H9 (cell line): Measurements from ENCODE around the gene CAND2. TPM values are rescaled to one million over a fixed set of nuclear protein-coding genes. Genes with fewer than 3 reads are reported as not detected.

Experiments used
- DNase-seq: peaks from one replicate; pipeline ENCODE4 v3.0.0-alpha.2; 2017
- H2AFZ ChIP-seq: one replicate; pipeline ENCODE4 v1.6.1; 2013; ENCODE audit warnings: mild to moderate bottlenecking, low read length, control low read depth, moderate library complexity
- H2AK5ac ChIP-seq: 2 replicates; pipeline ENCODE4 v1.6.1; 2013; ENCODE audit warnings: low read length, control low read depth, mixed read lengths; ENCODE audit not compliant: insufficient read length
- H2BK120ac ChIP-seq: one replicate; pipeline ENCODE4 v1.6.1; 2013; ENCODE audit warnings: low read depth, mild to moderate bottlenecking, low read length, control low read depth, inconsistent platforms; ENCODE audit not compliant: poor library complexity, severe bottlenecking
- H2BK12ac ChIP-seq: 2 replicates; pipeline ENCODE4 v1.6.1; 2013; ENCODE audit warnings: low read length, control low read depth, mixed read lengths, low read depth; ENCODE audit not compliant: insufficient read length
- H2BK15ac ChIP-seq: 2 replicates; pipeline ENCODE4 v1.6.1; 2013; ENCODE audit warnings: low read depth, low read length, control low read depth
- H2BK20ac ChIP-seq: one replicate; pipeline ENCODE4 v1.6.1; 2013; ENCODE audit warnings: low read depth, mild to moderate bottlenecking, low read length, control low read depth, inconsistent platforms; ENCODE audit not compliant: poor library complexity, severe bottlenecking
- H2BK5ac ChIP-seq: 2 replicates; pipeline ENCODE4 v1.6.1; 2013; ENCODE audit warnings: low read length, control low read depth, mixed read lengths; ENCODE audit not compliant: insufficient read length
- H3K14ac ChIP-seq: 2 replicates; pipeline ENCODE4 v1.6.1; 2013; ENCODE audit warnings: low read length, control low read depth; ENCODE audit not compliant: insufficient read depth
- H3K18ac ChIP-seq: 2 replicates; pipeline ENCODE4 v1.6.1; 2013; ENCODE audit warnings: low read depth, mild to moderate bottlenecking, mixed read lengths, low read length, control low read depth; ENCODE audit not compliant: insufficient read length
- H3K23ac ChIP-seq: 2 replicates; pipeline ENCODE4 v1.6.1; 2013; ENCODE audit warnings: low read length, control low read depth, mixed read lengths, low read depth; ENCODE audit not compliant: insufficient read length
- H3K23me2 ChIP-seq: 2 replicates; pipeline ENCODE4 v1.6.1; 2013; ENCODE audit warnings: low read depth, mild to moderate bottlenecking, mixed read lengths, low read length, control low read depth; ENCODE audit not compliant: insufficient read length, poor library complexity, severe bottlenecking
- H3K27ac ChIP-seq: 2 replicates; pipeline ENCODE4 v1.5.1; 2013; ENCODE audit warnings: low read length, control low read depth, mixed read lengths, low read depth; ENCODE audit not compliant: insufficient read length
- H3K27me3 ChIP-seq: 2 replicates; pipeline ENCODE4 v1.6.1; 2013; ENCODE audit warnings: low read length, control low read depth, inconsistent platforms; ENCODE audit not compliant: insufficient read depth
- H3K4ac ChIP-seq: 2 replicates; pipeline ENCODE4 v1.6.1; 2013; ENCODE audit warnings: low read depth, mild to moderate bottlenecking, control low read depth, inconsistent platforms, low read length, moderate library complexity
- H3K4me1 ChIP-seq: 2 replicates; pipeline ENCODE4 v1.6.1; 2013; ENCODE audit warnings: low read length, control low read depth, inconsistent platforms; ENCODE audit not compliant: insufficient read depth
- H3K4me2 ChIP-seq: 2 replicates; pipeline ENCODE4 v1.6.1; 2013; ENCODE audit warnings: low read length, control low read depth, mixed read lengths; ENCODE audit not compliant: insufficient read length, insufficient read depth
- H3K56ac ChIP-seq: 2 replicates; pipeline ENCODE4 v1.6.1; 2013; ENCODE audit warnings: low read depth, mild to moderate bottlenecking, mixed read lengths, low read length, control low read depth; ENCODE audit not compliant: insufficient read length
- H3K79me1 ChIP-seq: 2 replicates; pipeline ENCODE4 v1.6.1; 2013; ENCODE audit warnings: low read depth, mild to moderate bottlenecking, moderate library complexity, low read length, control low read depth, inconsistent platforms; ENCODE audit not compliant: insufficient read depth, poor library complexity, severe bottlenecking
- H3K79me2 ChIP-seq: 2 replicates; pipeline ENCODE4 v1.6.1; 2013; ENCODE audit warnings: low read length, control low read depth, inconsistent platforms; ENCODE audit not compliant: insufficient read depth
- H3K9ac ChIP-seq: 2 replicates; pipeline ENCODE4 v1.6.1; 2013; ENCODE audit warnings: low read length, control low read depth, mixed read lengths; ENCODE audit not compliant: insufficient read length; ENCODE audit errors: extremely low read depth
- H3K9me3 ChIP-seq: one replicate; pipeline ENCODE4 v1.6.1; 2013; ENCODE audit warnings: low read depth, low read length, inconsistent platforms; ENCODE audit not compliant: control insufficient read depth
- H3T11ph ChIP-seq: one replicate; pipeline ENCODE4 v1.6.1; 2013; ENCODE audit warnings: mild to moderate bottlenecking, low read length, control low read depth, inconsistent platforms
- H4K20me1 ChIP-seq: one replicate; pipeline ENCODE4 v1.6.1; 2013; ENCODE audit not compliant: control insufficient read depth, insufficient read length, insufficient read depth
- H4K5ac ChIP-seq: 2 replicates; pipeline ENCODE4 v1.6.1; 2013; ENCODE audit warnings: low read depth, mild to moderate bottlenecking, mixed read lengths, low read length, control low read depth; ENCODE audit not compliant: insufficient read length
- H4K8ac ChIP-seq: replicated peaks from 2 replicates; pipeline ENCODE4 v1.6.1; 2013; ENCODE audit warnings: low read length, control low read depth, mixed read lengths, low read depth; ENCODE audit not compliant: insufficient read length
- H4K91ac ChIP-seq: 2 replicates; pipeline ENCODE4 v1.6.1; 2013; ENCODE audit warnings: low read depth, mild to moderate bottlenecking, moderate library complexity, mixed read lengths, low read length, control low read depth; ENCODE audit not compliant: insufficient read length
- H3K27ac Mint-ChIP-seq, 3 experiments: 2 replicates in 2 of 3; 3 replicates in 1 of 3; pipeline ENCODE4 v1.8.0; 2020 to 2021; ENCODE audit warnings: mixed read lengths in 3 of 3, mild to moderate bottlenecking in 1 of 3, moderate library complexity in 1 of 3
- H3K27me3 Mint-ChIP-seq: 2 replicates; pipeline ENCODE4 v1.8.0; 2021; ENCODE audit warnings: low read depth, mild to moderate bottlenecking, moderate library complexity, mixed read lengths
- H3K36me3 Mint-ChIP-seq, 3 experiments: 2 replicates in 2 of 3; 3 replicates in 1 of 3; pipeline ENCODE4 v1.8.0; 2020 to 2021; ENCODE audit warnings: low read depth in 3 of 3, mixed read lengths in 3 of 3; ENCODE audit not compliant: insufficient read depth in 1 of 3
- H3K4me1 Mint-ChIP-seq, 2 experiments: 2 replicates each; pipeline ENCODE4 v1.8.0; 2020; ENCODE audit warnings: mixed read lengths in 2 of 2
- H3K4me3 Mint-ChIP-seq, 2 experiments: 2 replicates in 1 of 2; 3 replicates in 1 of 2; pipeline ENCODE4 v1.8.0; 2020 to 2021; ENCODE audit warnings: mild to moderate bottlenecking in 2 of 2, mixed read lengths in 2 of 2, moderate library complexity in 1 of 2
- H3K9me3 Mint-ChIP-seq, 2 experiments: 2 replicates in 1 of 2; 3 replicates in 1 of 2; pipeline ENCODE4 v1.8.0; 2020; ENCODE audit warnings: mild to moderate bottlenecking in 2 of 2, mixed read lengths in 2 of 2, moderate library complexity in 1 of 2
- CTCF ChIP-seq: fragments of 200-600 bp; sonication (generic); conservative IDR thresholded peaks from 3 replicates; pipeline ENCODE4 v1.8.0; 2021; ENCODE audit warnings: antibody characterized with exemption, mild to moderate bottlenecking
- WGBS: extraction: QIAGEN DNeasy Blood & Tissue Kit; methylation state at CpG from one replicate; pipeline ENCODE4 v1.1.7; 2013; ENCODE audit warnings: missing lambda C conversion rate, low lambda C conversion rate, mixed read lengths; ENCODE audit not compliant: insufficient read length; ENCODE audit errors: extremely low coverage; 5-methylcytosine and 5-hydroxymethylcytosine counted together
- total RNA-seq: library from RNA; stranded (reverse); gene quantifications from 2 replicates; pipeline ENCODE4 v1.2.1, GENCODE V29; 2021

CAND2 gene
- total RNA-seq, 1 experiment from 2014 or later = 10.7 TPM

- H3K79me1 ChIP-seq = no peaks in the 10 kb centered on the region
- no peak overlapping the region for H3K23ac ChIP-seq
- Mint-ChIP-seq H3K36me3 (no peaks in the 10 kb centered on the region), H3K4me1 (no peaks in the 10 kb centered on the region), H3K9me3 (no peaks in the 10 kb centered on the region), H3K4me3 (no peak overlapping the region), H3K27ac (no peak overlapping the region), H3K27me3 (peaks cover 7% of the 10 kb centered on the region; the same call in 1 of the 2 replicates)
- no peak for TF ChIP-seq CTCF
- no peaks in the 10 kb centered on the region for H3K9me3 ChIP-seq
- H2BK12ac ChIP-seq = no peak overlapping the region
- no peak overlapping the region for H4K5ac ChIP-seq
- no peak overlapping the region for H4K91ac ChIP-seq
- no peaks in the 10 kb centered on the region for H3K27me3 ChIP-seq
- H3K9ac ChIP-seq = no peak overlapping the region
- H3K27ac ChIP-seq = no peak overlapping the region
- H4K20me1 ChIP-seq = no peaks in the 10 kb centered on the region
- H2BK120ac ChIP-seq = no peak overlapping the region
- H3K79me2 ChIP-seq = no peaks in the 10 kb centered on the region
- no CpG with 5 or more reads among the region's 54 CpGs for WGBS
- no peak overlapping the region for H2BK15ac ChIP-seq
- no peak overlapping the region for H2BK5ac ChIP-seq
- H3K4me2 ChIP-seq = no peak overlapping the region
- no peak overlapping the region for H2BK20ac ChIP-seq
- H3K18ac ChIP-seq = no peak overlapping the region
- no peak overlapping the region for H3K14ac ChIP-seq
- no peak overlapping the region for H2AFZ ChIP-seq
- DNase-seq = peak; percentile 77
- no peak overlapping the region for H3K4ac ChIP-seq
- H3K4me1 ChIP-seq = no peaks in the 10 kb centered on the region
- no peak overlapping the region for H3T11ph ChIP-seq
- H2AK5ac ChIP-seq = no peak overlapping the region
- no peak overlapping the region for H3K56ac ChIP-seq
- no peaks in the 10 kb centered on the region for H3K23me2 ChIP-seq
- no peak overlapping the region for H4K8ac ChIP-seq
Observed at GRCh38 chr3:12768579-12769527, 27.6 kb upstream of the CAND2 start.
